H1 (cell line): ENCODE measurements around the gene NRP2. TPM values are rescaled to one million over a fixed set of nuclear protein-coding genes. Genes with fewer than 3 reads are reported as not detected.

Experiments
- CHD1 ChIP-seq: IDR thresholded peaks from 2 replicates; pipeline ENCODE4 v1.6.1; 2012; ENCODE audit warnings: low read depth, low read length, improper control_type of control experiment
- CTBP2 ChIP-seq: IDR thresholded peaks from 2 replicates; pipeline ENCODE4 v1.7.0; 2011; ENCODE audit warnings: borderline replicate concordance, mild to moderate bottlenecking, moderate library complexity, mixed read lengths, low read length; ENCODE audit not compliant: insufficient read depth, insufficient read length
- POLR2A ChIP-seq, 2 experiments: IDR thresholded peaks; 1 replicate in 1 of 2; 2 replicates in 1 of 2; pipeline ENCODE4 v1.6.1; 2011; ENCODE audit warnings: low read depth in 2 of 2, low read length in 2 of 2, mild to moderate bottlenecking in 2 of 2; ENCODE audit errors: control extremely low read depth in 1 of 2
- SIRT6 ChIP-seq: IDR thresholded peaks from one replicate; pipeline ENCODE4 v1.7.1; 2012; ENCODE audit warnings: low read length, inconsistent platforms
- polyA plus RNA-seq, 7 experiments: library from polyadenylated mRNA; depleted of rRNA in 3 of 7; stranded (reverse) in 5 of 7; unstranded in 2 of 7; fragments of >200 nt in 5 of 7; fragments of 200-250 nt in 2 of 7; gene quantifications; 1 replicate in 5 of 7; 2 replicates in 1 of 7; 4 replicates in 1 of 7; pipeline versions ENCODE4 v1.2.1 to v1.2.3, GENCODE V29; 2011 to 2013; ENCODE audit warnings: missing spikeins in 2 of 7, mixed read lengths in 2 of 7
- total RNA-seq: library from RNA; stranded (reverse); fragmentation: NEBNext Ultra II Directional; extraction: Animal tissue kit (Norgen Biotek cat#: 25700); gene quantifications from 2 replicates; pipeline ENCODE4 v1.2.1, GENCODE V29; 2021

The NRP2 gene
- total and polyA plus RNA-seq, 2 of the 8 experiments (the other 6 are each of a cell fraction or from before 2014, with no cell fraction given) = 32.0 to 37.8 TPM

DNA sequence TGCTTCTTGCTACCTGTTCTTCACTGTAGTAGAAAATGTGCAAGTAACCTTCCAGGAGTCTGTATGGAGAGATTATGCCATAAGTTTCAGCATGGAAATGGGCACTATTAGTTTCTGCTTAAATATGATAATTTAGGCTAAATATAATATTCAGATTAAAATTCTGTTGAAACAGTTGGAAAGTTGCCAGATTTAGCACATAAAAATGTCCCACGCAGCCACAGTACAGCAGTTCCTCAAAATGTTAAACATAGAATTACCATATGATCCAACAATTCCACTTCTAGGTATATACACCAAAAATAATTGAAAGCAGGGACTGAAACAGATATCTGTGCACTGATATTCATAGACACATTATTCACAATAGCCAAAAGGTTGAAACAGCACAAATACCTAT, 121.2 kb downstream of the NRP2 start (continued):
- no peak for TF ChIP-seq CTBP2
- TF ChIP-seq POLR2A (IDR thresholded peaks at IDR 0.05; ENCODE audit: control extremely low read depth in 1 of 2, low read depth in 2 of 2, low read length in 2 of 2) = no peak
- no peak for TF ChIP-seq CHD1
- TF ChIP-seq SIRT6 = no peak
